Mesothelial cell of epicardium (in vitro differentiated cells): ENCODE data around the gene ZFAND6. TPM values are rescaled to one million over a fixed set of nuclear protein-coding genes. Genes with fewer than 3 reads are reported as not detected.

Experiments
- DNase-seq, 2 experiments: peaks; one replicate each; pipeline ENCODE4 v3.0.0; 2021; ENCODE audit warnings: low spot score in 2 of 2; ENCODE audit not compliant: unreplicated experiment in 2 of 2
- H3K27ac Mint-ChIP-seq: 2 replicates; pipeline ENCODE4 v1.8.0; 2021; ENCODE audit warnings: mixed read lengths
- H3K27me3 Mint-ChIP-seq: 2 replicates; pipeline ENCODE4 v1.8.0; 2021; ENCODE audit warnings: low read depth, mixed read lengths
- H3K36me3 Mint-ChIP-seq: 2 replicates; pipeline ENCODE4 v1.8.0; 2021; ENCODE audit warnings: mixed read lengths
- H3K4me1 Mint-ChIP-seq: 2 replicates; pipeline ENCODE4 v1.8.0; 2021; ENCODE audit warnings: mixed read lengths
- H3K4me3 Mint-ChIP-seq: 2 replicates; pipeline ENCODE4 v1.8.0; 2021; ENCODE audit warnings: mild to moderate bottlenecking, moderate library complexity, mixed read lengths
- H3K9me3 Mint-ChIP-seq: 2 replicates; pipeline ENCODE4 v1.8.0; 2021; ENCODE audit warnings: mixed read lengths
- total RNA-seq: library from RNA; stranded (reverse); gene quantifications from 3 replicates; pipeline ENCODE4 v1.2.1, GENCODE V29; 2021
- TF ChIP-seq, protein P1 (sequence below): fragments of 200-600 bp; sonication (generic); IDR thresholded peaks from one replicate; pipeline ENCODE4 v1.5.0; 2021; ENCODE audit warnings: antibody characterized with exemption; ENCODE audit not compliant: unreplicated experiment

Gene ZFAND6
- total RNA-seq, 1 donor from 2014 or later: 88.8 TPM

DNA sequence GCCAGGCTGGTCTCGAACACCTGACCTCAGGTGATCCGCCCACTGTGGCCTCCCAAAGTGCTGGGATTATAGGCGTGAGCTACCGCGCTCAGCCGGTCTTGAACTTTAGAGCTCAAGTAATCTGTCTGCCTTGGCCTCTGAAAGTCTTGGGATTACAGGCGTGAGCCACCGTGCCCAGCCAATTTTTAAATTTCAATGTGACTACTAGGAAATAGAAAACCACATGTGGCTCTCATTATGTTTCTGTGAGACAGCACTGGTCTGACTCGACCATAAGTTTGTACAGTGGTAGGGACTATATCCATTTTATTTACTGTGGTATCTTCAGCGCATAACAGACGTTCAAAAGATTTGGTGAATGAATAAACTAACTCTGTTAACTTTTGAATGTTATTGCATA lies 9.1 kb downstream of the ZFAND6 start:
- peak overlapping the region; percentile 34 for H3K27ac Mint-ChIP-seq
- H3K27me3 Mint-ChIP-seq: no peaks in the 10 kb centered on the region
- peaks cover 23% of the 10 kb centered on the region for H3K4me1 Mint-ChIP-seq
- no peak overlapping the region for H3K4me3 Mint-ChIP-seq
- peaks cover 2% of the 10 kb centered on the region for H3K36me3 Mint-ChIP-seq
- no peak for DNase-seq
- no peaks in the 10 kb centered on the region for H3K9me3 Mint-ChIP-seq
- TF ChIP-seq, protein P1, sequence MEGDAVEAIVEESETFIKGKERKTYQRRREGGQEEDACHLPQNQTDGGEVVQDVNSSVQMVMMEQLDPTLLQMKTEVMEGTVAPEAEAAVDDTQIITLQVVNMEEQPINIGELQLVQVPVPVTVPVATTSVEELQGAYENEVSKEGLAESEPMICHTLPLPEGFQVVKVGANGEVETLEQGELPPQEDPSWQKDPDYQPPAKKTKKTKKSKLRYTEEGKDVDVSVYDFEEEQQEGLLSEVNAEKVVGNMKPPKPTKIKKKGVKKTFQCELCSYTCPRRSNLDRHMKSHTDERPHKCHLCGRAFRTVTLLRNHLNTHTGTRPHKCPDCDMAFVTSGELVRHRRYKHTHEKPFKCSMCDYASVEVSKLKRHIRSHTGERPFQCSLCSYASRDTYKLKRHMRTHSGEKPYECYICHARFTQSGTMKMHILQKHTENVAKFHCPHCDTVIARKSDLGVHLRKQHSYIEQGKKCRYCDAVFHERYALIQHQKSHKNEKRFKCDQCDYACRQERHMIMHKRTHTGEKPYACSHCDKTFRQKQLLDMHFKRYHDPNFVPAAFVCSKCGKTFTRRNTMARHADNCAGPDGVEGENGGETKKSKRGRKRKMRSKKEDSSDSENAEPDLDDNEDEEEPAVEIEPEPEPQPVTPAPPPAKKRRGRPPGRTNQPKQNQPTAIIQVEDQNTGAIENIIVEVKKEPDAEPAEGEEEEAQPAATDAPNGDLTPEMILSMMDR: no peak

- no peaks in the 10 kb centered on the region for H3K27me3 Mint-ChIP-seq
- H3K27ac Mint-ChIP-seq: no peak overlapping the region
- DNase-seq: no peak
- TF ChIP-seq, protein P1: no peak
- H3K4me3 Mint-ChIP-seq: no peak overlapping the region
- peaks cover 44% of the 10 kb centered on the region for H3K4me1 Mint-ChIP-seq
- H3K9me3 Mint-ChIP-seq: no peaks in the 10 kb centered on the region
- peaks cover 2% of the 10 kb centered on the region for H3K36me3 Mint-ChIP-seq
These were observed 11.4 kb downstream of the ZFAND6 start for GRCh38 chr15:80070840-80071239.

DNA sequence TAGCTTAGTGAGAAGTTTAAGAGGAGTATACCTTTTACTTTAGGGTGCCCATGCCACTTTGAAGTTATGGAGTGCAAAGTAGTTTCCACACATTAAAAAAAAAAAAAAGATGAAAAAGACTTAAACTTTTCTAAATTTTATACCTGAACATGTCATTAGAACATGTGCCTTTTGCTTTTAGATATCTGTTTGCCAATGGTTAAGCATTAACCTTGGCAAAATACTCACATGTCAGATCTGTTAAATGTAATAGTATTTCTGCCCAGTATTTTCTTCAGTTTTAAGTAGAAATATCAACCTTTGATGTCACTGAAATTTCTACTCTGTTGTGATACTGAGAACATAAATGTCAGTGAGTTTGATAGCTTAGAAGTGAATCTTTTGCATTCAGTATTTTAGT lies 12.2 kb downstream of the ZFAND6 start:
- peaks cover 2% of the 10 kb centered on the region for H3K36me3 Mint-ChIP-seq
- TF ChIP-seq, protein P1: no peak
- peaks cover 51% of the 10 kb centered on the region for H3K4me1 Mint-ChIP-seq
- H3K27ac Mint-ChIP-seq: peak overlapping the region; percentile 92
- DNase-seq: no peak
- H3K9me3 Mint-ChIP-seq: no peaks in the 10 kb centered on the region
- H3K4me3 Mint-ChIP-seq: no peak overlapping the region
- no peaks in the 10 kb centered on the region for H3K27me3 Mint-ChIP-seq

DNA sequence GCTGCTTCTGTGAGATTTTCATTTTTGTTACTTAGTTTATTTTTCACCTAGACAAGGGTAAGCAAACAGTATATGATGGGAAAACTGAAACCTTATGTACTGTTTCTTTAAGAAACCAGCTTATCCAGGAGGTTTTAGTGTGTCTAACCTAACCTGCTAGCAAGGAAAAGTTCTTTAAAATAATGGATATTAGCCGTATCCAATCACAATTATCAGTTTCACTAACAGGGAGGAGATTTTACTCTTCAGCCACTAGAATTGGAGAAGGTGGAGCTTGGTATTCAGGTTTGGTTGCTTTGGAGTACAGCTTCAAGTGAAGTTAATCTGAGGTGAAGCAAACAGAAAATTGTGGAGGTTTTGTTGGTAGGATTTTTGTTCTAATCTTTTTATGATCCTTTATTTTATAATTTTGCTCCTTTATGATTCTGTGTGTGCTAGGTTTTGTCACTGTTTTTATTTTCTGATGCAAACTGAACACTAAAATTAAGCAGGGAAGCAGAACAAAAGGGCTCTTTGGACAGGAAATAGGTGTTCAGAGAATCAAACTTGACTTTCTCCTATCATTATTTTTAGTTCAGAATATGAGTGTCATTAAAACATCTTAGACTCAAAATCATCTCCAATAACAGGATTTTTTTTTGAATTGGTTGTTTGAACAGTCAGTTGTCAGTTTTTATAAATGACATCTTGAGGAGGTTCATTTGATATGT lies 13.0 kb downstream of the ZFAND6 start:
- H3K4me1 Mint-ChIP-seq: peaks cover 54% of the 10 kb centered on the region
- H3K36me3 Mint-ChIP-seq: no peaks in the 10 kb centered on the region
- no peaks in the 10 kb centered on the region for H3K27me3 Mint-ChIP-seq
- TF ChIP-seq, protein P1: no peak
- peak overlapping the region; percentile 93 for H3K4me3 Mint-ChIP-seq
- DNase-seq: no peak
- peak overlapping the region; percentile 92 for H3K27ac Mint-ChIP-seq
- H3K9me3 Mint-ChIP-seq: no peaks in the 10 kb centered on the region

DNA sequence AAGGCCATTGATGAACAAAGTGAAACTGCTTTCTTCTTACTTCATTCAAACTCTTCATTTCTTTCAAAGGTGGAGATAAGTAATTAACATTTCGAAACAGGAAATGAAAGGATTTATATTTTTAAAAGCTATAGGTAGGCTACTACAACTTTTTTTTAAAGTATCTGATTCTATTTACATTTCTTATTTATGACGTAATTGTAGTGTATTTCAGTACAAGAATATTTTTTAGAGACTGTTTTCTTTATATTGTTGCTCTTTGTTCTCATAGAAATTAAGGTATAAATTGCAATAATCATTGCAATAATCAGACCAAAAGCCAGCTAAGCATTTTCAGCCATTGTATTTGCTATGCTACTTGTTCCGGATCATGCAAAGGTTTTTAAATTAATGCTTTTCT lies 13.7 kb downstream of the ZFAND6 start:
- no peaks in the 10 kb centered on the region for H3K27me3 Mint-ChIP-seq
- H3K36me3 Mint-ChIP-seq: peaks cover 3% of the 10 kb centered on the region
- H3K4me1 Mint-ChIP-seq: peaks cover 54% of the 10 kb centered on the region
- no peak for DNase-seq
- TF ChIP-seq, protein P1: no peak
- H3K27ac Mint-ChIP-seq: peak overlapping the region; percentile 77
- H3K4me3 Mint-ChIP-seq: peak overlapping the region; percentile 93
- no peaks in the 10 kb centered on the region for H3K9me3 Mint-ChIP-seq
